MM.1S (cell line): ENCODE measurements around the gene HERC4.

Experiments
- CTCF ChIP-seq: fragments of 300-600 bp; sonication (generic); IDR thresholded peaks from 2 replicates; pipeline ENCODE4 v1.5.1; 2016; ENCODE audit warnings: antibody characterized with exemption, low read length, mixed read lengths
- EZH2 ChIP-seq: fragments of 300-600 bp; sonication (generic); optimal IDR thresholded peaks from 2 replicates; pipeline ENCODE3; 2017; ENCODE audit warnings: low read depth, mild to moderate bottlenecking, antibody characterized with exemption, low read length, mixed read lengths
- EZH2phosphoT487 ChIP-seq: fragments of 300-600 bp; sonication (generic); IDR thresholded peaks from 2 replicates; pipeline ENCODE4 v1.6.1; 2018; ENCODE audit warnings: antibody characterized with exemption, low read length

- TF ChIP-seq CTCF (no peak), EZH2 (no peak), EZH2phosphoT487 (no peak)
Measured at GRCh38 chr10:68053553-68053952, 21.5 kb downstream of the HERC4 start.
